ENCODE measurements around the gene PCSK9. TPM values are rescaled to one million over a fixed set of nuclear protein-coding genes. Genes with fewer than 3 reads are reported as not detected.

Gene PCSK9
- total RNA-seq, 2 experiments from 2014 or later: not detected

- Mint-ChIP-seq H3K27ac (no peak overlapping the region), H3K27me3 (peaks cover 29% of the 10 kb centered on the region), H3K4me3 (no peak overlapping the region), H3K4me1 (ENCODE audit: low read depth) (no peaks in the 10 kb centered on the region), H3K36me3 (ENCODE audit: low read depth) (no peaks in the 10 kb centered on the region), H3K9me3 (no peaks in the 10 kb centered on the region)
- H3K36me3 ChIP-seq (ENCODE audit: insufficient read depth, low read length): no peaks in the 10 kb centered on the region
- ATAC-seq (ENCODE audit: poor library complexity): no peak
- no peak overlapping the region for H3K27ac ChIP-seq (ENCODE audit: low read depth in 1 of 2, low read length in 2 of 2)
- no peak for TF ChIP-seq CTCF (IDR thresholded peaks at IDR 0.05)
- no peaks in the 10 kb centered on the region for H3K9me3 ChIP-seq (ENCODE audit: control insufficient read depth in 1 of 2, insufficient read depth in 1 of 2, low read length in 2 of 2)
- intact Hi-C loops (cut with DNase I, micrococcal nuclease): no loop called here
- CTCF ChIA-PET: no interaction called here
- H3K4me1 ChIP-seq (ENCODE audit: insufficient read depth, low read length): no peaks in the 10 kb centered on the region
- POLR2A ChIA-PET: no interaction called here
- peaks cover 5 to 16% of the 10 kb centered on the region in 2 experiments for H3K27me3 ChIP-seq (ENCODE audit: control insufficient read depth in 1 of 2, insufficient read depth in 2 of 2, low read length in 2 of 2)
- no peak for DNase-seq
- no peak overlapping the region for H3K4me3 ChIP-seq (ENCODE audit: low read length)
Measured at GRCh38 chr1:55045430-55045829, 6.1 kb downstream of the PCSK9 start.

GRCh38 chr1:55046871-55047270 lies 7.5 kb downstream of the PCSK9 start:
- Mint-ChIP-seq H3K4me1 (ENCODE audit: low read depth) (no peaks in the 10 kb centered on the region), H3K27me3 (peaks cover 17% of the 10 kb centered on the region), H3K4me3 (no peak overlapping the region), H3K36me3 (ENCODE audit: low read depth) (no peaks in the 10 kb centered on the region), H3K27ac (no peak overlapping the region), H3K9me3 (no peaks in the 10 kb centered on the region)
- TF ChIP-seq CTCF (IDR thresholded peaks at IDR 0.05): no peak
- H3K27me3 ChIP-seq (ENCODE audit: control insufficient read depth in 1 of 2, insufficient read depth in 2 of 2, low read length in 2 of 2): peaks cover 0 to 7% of the 10 kb centered on the region in 2 experiments
- CTCF ChIA-PET: no interaction called here
- ATAC-seq (ENCODE audit: poor library complexity) (no peak), DNase-seq (no peak)
- no peak overlapping the region for H3K4me3 ChIP-seq (ENCODE audit: low read length)
- no peaks in the 10 kb centered on the region for H3K4me1 ChIP-seq (ENCODE audit: insufficient read depth, low read length)
- H3K27ac ChIP-seq (ENCODE audit: low read depth in 1 of 2, low read length in 2 of 2): no peak overlapping the region
- no peaks in the 10 kb centered on the region for H3K36me3 ChIP-seq (ENCODE audit: insufficient read depth, low read length)
- intact Hi-C loops (cut with DNase I, micrococcal nuclease): no loop called here
- POLR2A ChIA-PET: no interaction called here
- H3K9me3 ChIP-seq (ENCODE audit: control insufficient read depth in 1 of 2, insufficient read depth in 1 of 2, low read length in 2 of 2): no peaks in the 10 kb centered on the region

- TF ChIP-seq CTCF (IDR thresholded peaks at IDR 0.05): no peak
- ChIA-PET POLR2A (no interaction called here), CTCF (no interaction called here)
- Histone ChIP-seq H3K4me1 (ENCODE audit: insufficient read depth, low read length) (no peaks in the 10 kb centered on the region), H3K36me3 (ENCODE audit: insufficient read depth, low read length) (no peaks in the 10 kb centered on the region), H3K4me3 (ENCODE audit: low read length) (no peak overlapping the region), H3K27ac (ENCODE audit: low read depth in 1 of 2, low read length in 2 of 2) (no peak overlapping the region), H3K27me3 (ENCODE audit: control insufficient read depth in 1 of 2, insufficient read depth in 2 of 2, low read length in 2 of 2) (peaks cover 0 to 2% of the 10 kb centered on the region in 2 experiments), H3K9me3 (ENCODE audit: control insufficient read depth in 1 of 2, insufficient read depth in 1 of 2, low read length in 2 of 2) (no peaks in the 10 kb centered on the region)
- no peaks in the 10 kb centered on the region for H3K4me1 Mint-ChIP-seq (ENCODE audit: low read depth)
- no peak overlapping the region for H3K4me3 Mint-ChIP-seq
- intact Hi-C loops (cut with DNase I, micrococcal nuclease): no loop called here
- no peak overlapping the region for H3K27ac Mint-ChIP-seq
- H3K27me3 Mint-ChIP-seq: peaks cover 11% of the 10 kb centered on the region
- ATAC-seq (ENCODE audit: poor library complexity) (no peak), DNase-seq (no peak)
- H3K9me3 Mint-ChIP-seq: no peaks in the 10 kb centered on the region
- no peaks in the 10 kb centered on the region for H3K36me3 Mint-ChIP-seq (ENCODE audit: low read depth)
Measured at GRCh38 chr1:55047611-55048010, 8.3 kb downstream of the PCSK9 start.

Data from CD4-positive, alpha-beta T cell (primary cell).